Neural progenitor cell (in vitro differentiated cells): ENCODE results near the gene TMEFF2. TPM values are rescaled to one million over a fixed set of nuclear protein-coding genes. Genes with fewer than 3 reads are reported as not detected.

Source experiments
- DNase-seq: peaks from one replicate; pipeline ENCODE4 v3.0.0-alpha.2; 2016; ENCODE audit warnings: low spot score
- H2AFZ ChIP-seq: fragments of 200-600 bp; sonication (generic); replicated peaks from 2 replicates; pipeline ENCODE4 v1.6.1; 2016; ENCODE audit warnings: antibody characterized with exemption
- H3F3A ChIP-seq: fragments of 200-600 bp; sonication (generic); 2 replicates; pipeline ENCODE4 v1.6.1; 2016; ENCODE audit warnings: antibody characterized with exemption, low read depth
- H3K27ac ChIP-seq: fragments of 200-600 bp; sonication (generic); 2 replicates; pipeline ENCODE4 v1.5.1; 2016; ENCODE audit warnings: mild to moderate bottlenecking
- H3K27me3 ChIP-seq: fragments of 200-600 bp; sonication (generic); 2 replicates; pipeline ENCODE4 v1.6.1; 2016; ENCODE audit warnings: mild to moderate bottlenecking, moderate library complexity
- H3K36me3 ChIP-seq: fragments of 200-600 bp; sonication (generic); 2 replicates; pipeline ENCODE4 v1.5.1; 2016
- H3K4me1 ChIP-seq: fragments of 200-600 bp; sonication (generic); 2 replicates; pipeline ENCODE4 v1.6.1; 2016; ENCODE audit warnings: mixed run types
- H3K4me2 ChIP-seq: fragments of 200-600 bp; sonication (generic); 2 replicates; pipeline ENCODE4 v1.6.1; 2016
- H3K4me3 ChIP-seq: fragments of 200-600 bp; sonication (generic); 2 replicates; pipeline ENCODE4 v1.5.1; 2016
- H3K79me2 ChIP-seq: fragments of 200-600 bp; sonication (generic); 2 replicates; pipeline ENCODE4 v1.6.1; 2016; ENCODE audit warnings: low read depth
- H3K9ac ChIP-seq: fragments of 200-600 bp; sonication (generic); 2 replicates; pipeline ENCODE4 v1.6.1; 2016
- H3K9me3 ChIP-seq: fragments of 200-600 bp; sonication (generic); 2 replicates; pipeline ENCODE4 v1.5.1; 2016; ENCODE audit warnings: low read depth
- H4K20me1 ChIP-seq: fragments of 200-600 bp; sonication (generic); 2 replicates; pipeline ENCODE4 v1.6.1; 2016; ENCODE audit warnings: low read depth
- H3K27ac Mint-ChIP-seq: 3 replicates; pipeline ENCODE4 v1.8.0; 2021; ENCODE audit warnings: mixed read lengths
- H3K27me3 Mint-ChIP-seq: 2 replicates; pipeline ENCODE4 v1.8.0; 2022; ENCODE audit warnings: low read depth, mild to moderate bottlenecking, inconsistent platforms, moderate library complexity, mixed read lengths; ENCODE audit not compliant: insufficient read depth
- H3K36me3 Mint-ChIP-seq: 3 replicates; pipeline ENCODE4 v1.8.0; 2021; ENCODE audit warnings: mixed read lengths
- H3K4me1 Mint-ChIP-seq: 3 replicates; pipeline ENCODE4 v1.8.0; 2021; ENCODE audit warnings: mixed read lengths
- H3K4me3 Mint-ChIP-seq: 3 replicates; pipeline ENCODE4 v1.8.0; 2021; ENCODE audit warnings: mild to moderate bottlenecking, moderate library complexity, mixed read lengths
- H3K9me3 Mint-ChIP-seq: 3 replicates; pipeline ENCODE4 v1.8.0; 2020; ENCODE audit warnings: mixed read lengths
- EZH2 ChIP-seq: fragments of 200-600 bp; sonication (generic); IDR thresholded peaks from 2 replicates; pipeline ENCODE4 v1.6.1; 2017; ENCODE audit warnings: antibody characterized with exemption, mild to moderate bottlenecking, moderate library complexity
- EZH2phosphoT487 ChIP-seq: fragments of 200-600 bp; sonication (generic); IDR thresholded peaks from 2 replicates; pipeline ENCODE4 v1.6.1; 2017; ENCODE audit warnings: antibody characterized with exemption
- total RNA-seq: library from RNA; depleted of rRNA; stranded (reverse); fragments of >200 nt; gene quantifications from 2 replicates; pipeline ENCODE4 v1.2.3, GENCODE V29; 2015; ENCODE audit warnings: low replicate concordance
- TF ChIP-seq, protein P1 (sequence below): fragments of 200-600 bp; sonication (generic); IDR thresholded peaks from 2 replicates; pipeline ENCODE4 v1.5.1; 2017; ENCODE audit warnings: antibody characterized with exemption, mild to moderate bottlenecking

The TMEFF2 gene
- total RNA-seq, 1 donor from 2014 or later = 1.7 TPM

DNA sequence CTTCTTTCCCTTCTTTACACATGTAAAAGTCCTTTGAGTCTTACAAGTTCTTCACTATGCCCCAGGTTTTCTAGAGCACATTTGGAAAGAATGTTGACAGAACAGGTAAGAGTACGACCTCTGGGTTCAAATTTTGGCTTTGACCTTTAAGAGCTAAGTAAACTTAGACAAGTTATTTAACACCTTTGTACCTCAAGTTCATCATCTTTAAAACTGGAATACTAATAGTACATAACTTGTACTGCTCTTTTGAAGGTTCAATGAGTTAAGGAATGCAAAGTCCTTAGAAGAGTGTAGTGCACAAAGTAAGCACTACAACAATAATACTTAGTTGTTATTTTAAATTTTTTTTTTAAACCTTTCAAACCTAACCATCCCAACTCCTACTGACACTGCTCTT is 156.6 kb downstream of the TMEFF2 start:
- H4K20me1 ChIP-seq = no peaks in the 10 kb centered on the region
- no peak overlapping the region for H3K9ac ChIP-seq
- H3K4me2 ChIP-seq = no peak overlapping the region
- H3K4me3 Mint-ChIP-seq = no peak overlapping the region
- no peaks in the 10 kb centered on the region for H3K36me3 Mint-ChIP-seq
- no peaks in the 10 kb centered on the region for H3K9me3 ChIP-seq
- H3F3A ChIP-seq = no peaks in the 10 kb centered on the region
- no peaks in the 10 kb centered on the region for H3K9me3 Mint-ChIP-seq
- no peak overlapping the region for H2AFZ ChIP-seq
- H3K36me3 ChIP-seq = no peaks in the 10 kb centered on the region
- H3K27me3 Mint-ChIP-seq = no peaks in the 10 kb centered on the region
- no peaks in the 10 kb centered on the region for H3K4me1 ChIP-seq
- no peaks in the 10 kb centered on the region for H3K79me2 ChIP-seq
- H3K4me1 Mint-ChIP-seq = peaks cover 7% of the 10 kb centered on the region
- H3K4me3 ChIP-seq = no peak overlapping the region
- no peak for DNase-seq
- H3K27ac ChIP-seq = no peak overlapping the region
- no peak overlapping the region for H3K27ac Mint-ChIP-seq
- TF ChIP-seq EZH2phosphoT487 (no peak), EZH2 (no peak)
- TF ChIP-seq, protein P1, sequence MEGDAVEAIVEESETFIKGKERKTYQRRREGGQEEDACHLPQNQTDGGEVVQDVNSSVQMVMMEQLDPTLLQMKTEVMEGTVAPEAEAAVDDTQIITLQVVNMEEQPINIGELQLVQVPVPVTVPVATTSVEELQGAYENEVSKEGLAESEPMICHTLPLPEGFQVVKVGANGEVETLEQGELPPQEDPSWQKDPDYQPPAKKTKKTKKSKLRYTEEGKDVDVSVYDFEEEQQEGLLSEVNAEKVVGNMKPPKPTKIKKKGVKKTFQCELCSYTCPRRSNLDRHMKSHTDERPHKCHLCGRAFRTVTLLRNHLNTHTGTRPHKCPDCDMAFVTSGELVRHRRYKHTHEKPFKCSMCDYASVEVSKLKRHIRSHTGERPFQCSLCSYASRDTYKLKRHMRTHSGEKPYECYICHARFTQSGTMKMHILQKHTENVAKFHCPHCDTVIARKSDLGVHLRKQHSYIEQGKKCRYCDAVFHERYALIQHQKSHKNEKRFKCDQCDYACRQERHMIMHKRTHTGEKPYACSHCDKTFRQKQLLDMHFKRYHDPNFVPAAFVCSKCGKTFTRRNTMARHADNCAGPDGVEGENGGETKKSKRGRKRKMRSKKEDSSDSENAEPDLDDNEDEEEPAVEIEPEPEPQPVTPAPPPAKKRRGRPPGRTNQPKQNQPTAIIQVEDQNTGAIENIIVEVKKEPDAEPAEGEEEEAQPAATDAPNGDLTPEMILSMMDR = no peak
- no peaks in the 10 kb centered on the region for H3K27me3 ChIP-seq

DNA sequence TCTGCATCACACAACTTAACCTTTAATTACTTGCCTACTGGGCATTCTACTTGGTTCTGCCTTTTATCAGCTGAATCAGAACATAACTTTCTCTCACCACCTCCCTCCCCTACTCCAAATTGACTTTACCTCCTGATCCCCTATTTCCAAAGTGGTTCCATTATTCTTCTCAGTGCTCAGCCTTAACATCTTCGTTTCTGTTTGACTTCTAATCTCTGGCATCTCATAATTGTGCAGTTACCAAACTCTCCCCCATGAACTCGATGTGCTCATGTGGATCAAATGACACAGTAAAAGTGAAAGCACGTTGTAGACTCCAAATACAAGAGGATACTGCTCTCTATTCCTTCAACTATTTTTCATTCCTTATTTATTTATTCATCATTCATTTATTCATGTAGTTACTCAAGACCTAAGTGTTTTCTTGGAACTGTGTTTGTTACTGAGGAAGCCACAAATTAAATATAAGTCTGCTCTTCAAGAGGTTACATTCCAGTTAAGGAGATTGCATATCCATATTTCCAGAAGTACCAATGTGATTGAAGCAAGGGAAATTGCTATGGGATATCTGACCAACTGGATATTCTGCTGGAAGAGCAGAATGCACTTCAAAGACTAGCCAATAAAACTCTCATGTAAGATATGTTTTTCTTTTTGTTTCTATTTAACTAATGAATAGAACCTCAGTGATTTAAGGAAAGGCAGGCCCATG is 158.8 kb downstream of the TMEFF2 start:
- no peak for TF ChIP-seq EZH2
- TF ChIP-seq EZH2phosphoT487 = no peak
- TF ChIP-seq, protein P1 = no peak
- Histone ChIP-seq H4K20me1 (no peaks in the 10 kb centered on the region), H3K36me3 (no peaks in the 10 kb centered on the region), H3K4me3 (no peak overlapping the region), H3F3A (no peaks in the 10 kb centered on the region), H3K79me2 (no peaks in the 10 kb centered on the region), H3K4me2 (no peak overlapping the region), H3K9ac (no peak overlapping the region), H3K27ac (no peak overlapping the region), H3K4me1 (no peaks in the 10 kb centered on the region), H3K9me3 (no peaks in the 10 kb centered on the region), H3K27me3 (no peaks in the 10 kb centered on the region), H2AFZ (no peak overlapping the region)
- H3K4me3 Mint-ChIP-seq = no peak overlapping the region
- DNase-seq = no peak
- H3K27ac Mint-ChIP-seq = no peak overlapping the region
- H3K4me1 Mint-ChIP-seq = peaks cover 7% of the 10 kb centered on the region
- no peaks in the 10 kb centered on the region for H3K27me3 Mint-ChIP-seq
- no peaks in the 10 kb centered on the region for H3K9me3 Mint-ChIP-seq
- no peaks in the 10 kb centered on the region for H3K36me3 Mint-ChIP-seq

DNA sequence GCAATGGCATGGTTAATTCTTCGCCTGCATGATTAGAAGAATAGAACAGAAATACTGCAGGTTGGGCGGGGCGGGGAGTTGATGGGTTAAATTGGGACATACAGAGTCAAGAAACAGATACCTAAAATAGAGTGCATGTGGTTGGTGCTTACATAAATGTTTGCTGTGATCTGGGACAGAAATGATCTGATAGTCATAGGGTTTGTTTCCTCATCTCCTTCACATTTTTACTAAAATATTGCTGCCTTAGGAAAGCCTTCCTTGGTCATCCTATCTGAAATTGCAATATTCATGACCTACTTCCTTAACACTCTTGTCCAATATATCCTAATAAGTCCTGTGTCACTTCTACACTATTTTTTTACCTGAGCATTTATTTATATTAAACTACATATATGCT is 163.9 kb downstream of the TMEFF2 start:
- H3K27ac ChIP-seq = no peak overlapping the region
- H3K4me1 ChIP-seq = no peaks in the 10 kb centered on the region
- Mint-ChIP-seq H3K9me3 (no peaks in the 10 kb centered on the region), H3K36me3 (no peaks in the 10 kb centered on the region), H3K27me3 (no peaks in the 10 kb centered on the region), H3K4me1 (peaks cover 13% of the 10 kb centered on the region), H3K4me3 (no peak overlapping the region), H3K27ac (no peak overlapping the region)
- no peaks in the 10 kb centered on the region for H3K79me2 ChIP-seq
- no peaks in the 10 kb centered on the region for H3K36me3 ChIP-seq
- TF ChIP-seq EZH2phosphoT487 (no peak), EZH2 (no peak)
- TF ChIP-seq, protein P1 = no peak
- H3K27me3 ChIP-seq = no peaks in the 10 kb centered on the region
- no peak overlapping the region for H3K4me2 ChIP-seq
- no peaks in the 10 kb centered on the region for H4K20me1 ChIP-seq
- no peak overlapping the region for H3K4me3 ChIP-seq
- DNase-seq = no peak
- no peaks in the 10 kb centered on the region for H3K9me3 ChIP-seq
- H3F3A ChIP-seq = no peaks in the 10 kb centered on the region
- no peak overlapping the region for H3K9ac ChIP-seq
- H2AFZ ChIP-seq = no peak overlapping the region
